HTR-8/SVneo (cell line): ENCODE data around the gene OR51M1.
"Not testable (repeated sequence)": the region's sequence is repeated elsewhere in the genome, so short reads cannot be mapped to it uniquely, and the experiment has no call there.

ENCODE experiments used
- DNase-seq: peaks from one replicate; pipeline ENCODE4 v3.0.0; 2011; ENCODE audit warnings: low spot score, mixed read lengths; ENCODE audit not compliant: insufficient read length
- FAIRE-seq: peaks from 2 replicates; lab custom pipeline; 2011; peaks lifted over from hg19 to GRCh38; lab: Jason Lieb, UNC

The OR51M1 gene, protein sequence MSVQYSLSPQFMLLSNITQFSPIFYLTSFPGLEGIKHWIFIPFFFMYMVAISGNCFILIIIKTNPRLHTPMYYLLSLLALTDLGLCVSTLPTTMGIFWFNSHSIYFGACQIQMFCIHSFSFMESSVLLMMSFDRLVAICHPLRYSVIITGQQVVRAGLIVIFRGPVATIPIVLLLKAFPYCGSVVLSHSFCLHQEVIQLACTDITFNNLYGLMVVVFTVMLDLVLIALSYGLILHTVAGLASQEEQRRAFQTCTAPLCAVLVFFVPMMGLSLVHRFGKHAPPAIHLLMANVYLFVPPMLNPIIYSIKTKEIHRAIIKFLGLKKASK

DNA sequence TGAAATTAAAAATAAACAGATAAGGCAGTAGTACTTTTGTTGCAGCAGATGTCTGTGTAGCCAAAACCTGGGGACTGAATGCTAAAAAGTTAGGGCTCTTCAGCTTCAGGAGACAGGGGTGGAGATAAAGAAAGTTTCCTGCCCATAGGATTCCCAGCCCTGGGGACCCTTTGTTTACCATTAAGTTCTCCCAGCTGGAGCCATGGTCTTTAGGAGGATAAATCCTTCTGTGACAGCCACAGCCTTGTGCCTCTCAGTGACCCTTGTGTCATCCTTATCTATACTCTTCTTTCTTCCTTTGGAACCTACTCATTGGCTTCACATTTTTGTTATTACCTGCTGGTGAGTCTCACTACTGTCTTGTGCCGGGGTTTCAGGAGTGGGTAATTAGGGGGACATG, at the start of gene OR51M1:
TSS of gene OR51M1 (plus strand) at position 237 of the 400 bp plus-strand sequence. CDS start 5,587 bp downstream, outside the sequence.
- DNase-seq (no peak), FAIRE-seq (no peak)

- FAIRE-seq (no peak), DNase-seq (no peak)
These were observed 48.4 kb upstream of the OR51M1 start for GRCh38 chr11:5335170-5335569.

DNA sequence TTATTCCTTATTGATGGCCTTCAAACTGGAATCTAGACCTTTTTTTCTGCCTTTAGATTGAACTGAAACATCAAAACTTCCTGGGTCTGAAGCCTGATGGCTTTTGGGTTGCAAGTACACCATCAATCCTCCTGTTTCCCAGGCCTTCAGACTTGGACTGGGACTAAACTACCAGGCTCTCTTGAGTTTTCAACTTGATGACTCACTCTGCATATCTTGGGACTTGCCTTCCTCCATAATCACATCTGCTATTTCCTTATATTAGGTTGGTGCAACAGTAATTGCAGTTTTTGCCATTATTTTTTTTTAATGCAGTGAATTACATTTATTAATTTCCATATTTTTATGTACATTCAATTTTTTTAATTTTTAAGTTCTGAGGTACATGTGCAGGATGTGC, 47.3 kb upstream of the OR51M1 start:
- no peak for DNase-seq
- no peak for FAIRE-seq

GRCh38 chr11:5337253-5337652, 46.4 kb upstream of the OR51M1 start:
- not testable (repeated sequence) for FAIRE-seq, DNase-seq

- no peak for FAIRE-seq
- DNase-seq, result no peak
These were observed 43.8 kb upstream of the OR51M1 start for GRCh38 chr11:5339771-5340322.

- DNase-seq (no peak), FAIRE-seq (no peak)
These were observed 39.9 kb upstream of the OR51M1 start, which contains the start of gene OR51B5 for GRCh38 chr11:5343474-5344335. Gene OR51B5 (minus strand): TSS chr11:5343524. CDS start chr11:5343524, 0 bp downstream.

DNA sequence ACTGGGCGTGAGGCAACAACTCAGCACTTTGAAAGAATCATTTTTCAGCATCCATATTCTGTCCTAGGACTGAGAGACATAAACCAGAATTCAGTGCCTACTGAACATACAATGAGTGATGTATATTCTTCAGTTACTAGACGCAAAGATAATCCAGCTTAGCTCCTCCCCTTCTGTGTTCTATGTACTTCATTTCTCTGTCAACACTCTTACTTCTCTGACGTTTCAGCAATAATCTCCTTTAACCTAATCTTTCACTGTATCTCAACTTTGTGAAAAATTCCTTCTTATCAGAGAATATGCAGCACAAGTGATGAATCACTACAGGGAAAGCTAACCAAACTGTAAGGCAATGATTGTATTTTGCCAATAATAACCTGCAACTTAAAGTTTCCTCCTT, 37.8 kb upstream of the OR51M1 start:
- DNase-seq (no peak), FAIRE-seq (no peak)

DNA sequence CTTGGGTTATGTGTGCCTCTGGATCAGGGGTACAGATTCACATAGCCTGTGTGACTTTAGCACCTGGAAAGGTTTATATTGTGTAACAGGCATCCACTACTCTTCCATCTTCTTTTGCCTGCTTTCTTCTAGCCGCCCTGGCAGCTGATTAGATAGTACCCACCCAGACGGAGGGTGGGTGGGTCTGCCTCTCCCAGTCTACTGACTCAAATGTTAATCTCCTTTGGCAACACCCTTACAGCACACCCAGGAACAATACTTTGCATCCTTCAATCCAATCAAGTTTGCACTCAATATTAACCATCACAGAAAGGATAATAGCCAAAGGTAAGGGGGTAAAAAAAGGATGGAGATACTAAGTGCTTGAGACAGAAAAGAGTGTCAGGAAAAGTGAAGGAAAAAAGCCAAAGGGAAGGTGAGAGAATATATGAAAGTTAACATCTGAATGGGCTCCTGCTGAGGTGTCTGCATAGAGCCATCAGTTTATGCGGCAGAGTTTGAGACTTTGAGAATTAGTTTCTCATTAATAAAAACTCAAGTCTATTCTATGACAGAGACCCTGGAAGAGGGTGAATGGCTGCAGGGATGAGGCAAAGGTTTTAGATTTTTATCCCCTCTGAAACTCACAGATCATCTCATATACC, 34.9 kb upstream of the OR51M1 start:
- DNase-seq (no peak), FAIRE-seq (no peak)

GRCh38 chr11:5349550-5349949, 34.1 kb upstream of the OR51M1 start:
- DNase-seq (no peak), FAIRE-seq (no peak)

- no peak for FAIRE-seq
- DNase-seq, result no peak
These were observed 32.4 kb upstream of the OR51M1 start, which contains the start of gene OR51B6 for GRCh38 chr11:5351208-5351607. Gene OR51B6 (plus strand): TSS chr11:5351508. CDS start chr11:5351508, 0 bp downstream.

GRCh38 chr11:5356031-5356430, 27.6 kb upstream of the OR51M1 start:
- not testable (repeated sequence) for FAIRE-seq, DNase-seq

GRCh38 chr11:5362017-5362625, 21.5 kb upstream of the OR51M1 start:
- FAIRE-seq (no peak), DNase-seq (no peak)

- DNase-seq (no peak), FAIRE-seq (no peak)
These were observed 19.9 kb upstream of the OR51M1 start for GRCh38 chr11:5363679-5364078.

GRCh38 chr11:5364214-5364613, 19.4 kb upstream of the OR51M1 start:
- DNase-seq (peak; percentile 55), FAIRE-seq (peak; percentile 85)

DNA sequence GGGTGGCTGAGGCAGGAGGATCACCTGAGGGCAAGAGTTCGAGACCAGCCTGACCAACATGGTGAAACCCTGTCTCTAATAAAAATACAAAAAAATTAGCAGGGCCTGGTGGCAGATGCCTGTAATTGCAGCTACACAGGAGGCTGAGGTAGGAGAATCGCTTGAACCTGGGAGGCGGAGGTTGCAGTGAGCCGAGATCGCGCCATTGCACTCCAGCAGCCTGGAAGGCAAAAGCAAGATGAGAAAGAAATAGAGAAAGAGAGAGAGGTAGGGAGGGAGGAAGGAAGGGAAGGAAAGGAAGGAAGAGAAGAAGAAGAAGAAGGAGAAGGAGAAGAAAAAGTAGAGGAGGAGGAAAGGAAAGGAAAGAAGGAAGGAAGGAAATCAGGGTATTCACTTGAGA, 17.2 kb upstream of the OR51M1 start:
- FAIRE-seq, DNase-seq: not testable (repeated sequence)

GRCh38 chr11:5366856-5367255, 16.8 kb upstream of the OR51M1 start:
- no peak for DNase-seq
- FAIRE-seq, result no peak

GRCh38 chr11:5367448-5368074, 16.1 kb upstream of the OR51M1 start:
- DNase-seq (no peak), FAIRE-seq (no peak)

DNA sequence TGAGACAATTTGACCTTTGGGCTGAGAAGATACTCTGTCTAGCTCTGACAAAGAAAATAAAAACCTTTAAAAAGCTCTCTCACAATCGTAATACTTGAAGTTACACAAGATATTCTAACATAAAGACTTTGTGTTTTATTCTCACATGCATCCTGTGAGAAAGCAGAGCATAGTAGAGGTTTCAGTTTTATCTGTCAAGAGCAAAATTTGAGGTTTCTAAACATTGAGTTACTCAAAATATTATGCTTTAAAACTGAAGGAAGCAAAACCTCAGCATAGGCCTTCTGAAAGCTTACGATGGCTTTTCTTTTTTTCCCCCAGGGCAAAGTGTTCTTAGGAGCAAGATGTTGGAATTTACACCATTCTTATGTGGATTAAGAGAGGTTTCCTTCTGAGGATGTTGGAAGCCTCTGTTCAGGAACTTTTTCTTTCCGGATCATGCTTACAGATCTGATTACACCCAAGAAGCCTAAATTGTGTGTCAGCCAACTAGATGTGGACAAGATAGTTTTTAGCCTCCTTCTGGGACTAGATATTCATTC, 15.0 kb upstream of the OR51M1 start:
- DNase-seq (no peak), FAIRE-seq (no peak)

- FAIRE-seq (no peak), DNase-seq (peak; percentile 26)
These were observed 13.8 kb upstream of the OR51M1 start for GRCh38 chr11:5369789-5370188.
